HG03039 (cell line): ENCODE data around the gene IKBIP.
"Not testable (repeated sequence)": the region's sequence is repeated elsewhere in the genome, so short reads cannot be mapped to it uniquely, and the experiment has no call there.

Experiments used
- ATAC-seq: cut with Tn5 transposase; IDR thresholded peaks from one replicate; pipeline ENCODE4 v1.9.1; 2021; ENCODE audit warnings: mild to moderate bottlenecking, moderate library complexity; ENCODE audit not compliant: unreplicated experiment

IKBIP gene

GRCh38 chr12:98578821-98579220 lies 65.8 kb downstream of the IKBIP start:
- no peak for ATAC-seq

- no peak for ATAC-seq
These were observed 66.2 kb downstream of the IKBIP start for GRCh38 chr12:98578392-98578791.

GRCh38 chr12:98576795-98577194 lies 67.8 kb downstream of the IKBIP start:
- ATAC-seq: not testable (repeated sequence)

GRCh38 chr12:98575013-98575412 lies 69.6 kb downstream of the IKBIP start:
- no peak for ATAC-seq
